SKM-1 (cell line): ENCODE measurements around the gene BCKDHB.
A peak's percentile ranks its signal among the peaks of the same experiment; 100 is the strongest.
"Not testable (repeated sequence)": the region's sequence is repeated elsewhere in the genome, so short reads cannot be mapped to it uniquely, and the experiment has no call there.

Experiments used
- DNase-seq: peaks from one replicate; lab custom pipeline; 2025; ENCODE audit not compliant: unreplicated experiment; lab: John Stamatoyannopoulos, UW

The BCKDHB gene

DNA sequence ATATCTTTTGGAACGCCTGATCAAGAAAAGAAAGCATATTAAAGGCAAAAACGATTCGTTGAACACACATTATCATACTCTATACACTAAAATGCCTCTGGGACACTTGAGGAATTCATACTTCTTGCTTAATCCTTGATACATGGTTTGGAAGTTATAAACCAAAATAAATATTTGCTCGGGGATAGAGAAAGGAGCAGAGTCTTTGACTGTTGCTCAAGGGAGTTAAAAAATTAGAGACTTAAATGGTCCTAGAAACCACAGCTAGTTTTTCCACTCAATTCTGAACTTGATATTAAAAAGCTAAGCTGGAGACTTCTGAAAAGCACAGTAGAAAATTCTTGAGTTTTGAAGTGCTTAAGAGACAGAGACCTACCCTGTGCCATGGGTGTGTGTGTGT is 98.9 kb downstream of the BCKDHB start:
- DNase-seq = no peak

DNA sequence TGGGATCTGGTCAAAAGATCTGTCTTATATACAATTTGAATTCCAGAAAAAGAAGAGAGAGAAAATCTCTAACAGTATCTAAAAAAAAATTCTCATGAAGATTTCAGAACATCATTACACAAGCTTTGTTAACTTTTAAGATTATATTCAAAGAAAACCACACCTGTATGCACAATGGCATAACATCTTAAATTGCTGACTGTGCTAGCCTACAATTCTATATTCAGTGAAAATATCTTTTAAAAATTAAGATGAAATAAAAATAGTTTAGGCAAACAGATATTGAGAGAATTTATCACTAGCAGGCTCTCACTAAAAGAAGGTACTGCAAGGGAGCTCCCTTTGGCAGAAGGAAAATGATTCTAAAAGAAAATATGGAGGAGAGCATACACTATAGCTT is 100.3 kb downstream of the BCKDHB start:
- DNase-seq = no peak

DNA sequence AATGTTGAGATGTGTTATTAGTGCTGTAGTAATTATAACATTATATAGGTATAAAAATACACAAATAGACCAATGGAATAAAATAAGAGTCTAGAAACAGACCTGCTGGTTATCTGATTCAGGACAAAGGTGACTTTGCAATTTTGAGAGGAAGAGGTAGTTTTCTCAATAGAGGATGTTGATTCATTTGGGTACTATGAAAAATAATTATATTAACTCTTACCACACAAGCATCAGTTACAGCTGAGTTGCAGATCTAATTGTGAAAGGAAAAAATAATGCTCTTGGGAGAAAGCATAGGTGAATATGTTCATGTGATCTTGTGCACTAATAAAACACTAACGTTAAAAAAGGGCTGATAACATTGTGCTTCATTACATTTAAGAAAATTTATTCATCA is 103.0 kb downstream of the BCKDHB start:
- no peak for DNase-seq

DNA sequence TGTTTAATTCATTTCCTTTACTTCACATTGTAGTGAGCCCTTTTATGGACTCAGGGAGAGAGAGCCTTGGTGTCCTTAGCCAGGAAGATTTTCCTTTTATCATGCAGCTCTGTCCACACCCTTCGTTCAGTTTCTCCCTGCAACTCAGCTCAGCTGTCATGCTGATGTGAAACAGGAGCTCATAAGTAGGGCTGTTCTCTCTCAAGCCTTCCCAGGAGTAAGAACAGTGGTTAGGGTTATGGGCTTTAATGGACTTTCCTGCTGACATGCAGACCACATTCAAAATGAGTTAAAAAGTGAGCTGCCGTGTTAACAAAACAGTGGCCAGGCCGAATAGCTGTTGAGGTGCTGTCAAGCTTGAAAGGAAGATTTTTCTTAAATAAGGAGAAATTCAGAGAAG is 104.1 kb downstream of the BCKDHB start:
- DNase-seq = no peak

DNA sequence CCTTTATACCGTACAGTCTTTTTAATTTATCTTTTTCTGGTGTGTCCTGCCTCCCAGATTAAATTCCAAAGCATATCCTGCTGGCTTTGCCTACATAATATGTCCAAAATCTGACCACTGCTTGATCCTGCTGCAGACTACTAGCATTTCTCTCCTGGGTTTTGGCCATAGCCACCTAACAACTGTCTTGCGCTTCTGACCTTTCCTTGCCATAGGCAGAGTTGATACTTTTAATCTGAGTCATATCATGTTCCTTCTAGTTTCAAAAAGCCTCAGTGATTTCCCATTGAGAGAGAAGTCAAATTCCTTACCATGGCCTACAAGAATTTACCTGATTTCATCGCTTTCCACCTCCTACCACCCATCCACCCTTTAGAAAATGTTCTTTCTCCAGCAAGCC is 104.8 kb downstream of the BCKDHB start:
- DNase-seq = no peak

DNA sequence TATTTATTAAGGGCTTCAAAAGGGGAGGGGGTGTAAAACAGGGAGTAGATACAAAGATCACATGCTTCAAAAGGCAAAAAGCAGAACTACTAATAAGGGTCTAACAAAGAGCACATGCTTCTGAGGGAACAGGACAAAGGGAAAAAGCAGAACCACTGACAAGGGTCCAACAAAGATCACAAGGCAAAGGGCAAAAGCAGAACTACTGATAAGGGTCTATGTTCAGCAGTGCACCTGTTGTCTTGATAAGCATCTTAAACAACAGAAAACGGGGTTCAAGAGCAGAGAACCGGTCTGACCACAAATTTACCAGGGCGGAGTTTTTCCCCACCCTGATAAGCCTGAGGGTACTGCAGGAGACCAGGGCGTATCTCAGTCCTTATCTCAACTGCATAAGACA is 105.4 kb downstream of the BCKDHB start:
- not testable (repeated sequence) for DNase-seq

DNA sequence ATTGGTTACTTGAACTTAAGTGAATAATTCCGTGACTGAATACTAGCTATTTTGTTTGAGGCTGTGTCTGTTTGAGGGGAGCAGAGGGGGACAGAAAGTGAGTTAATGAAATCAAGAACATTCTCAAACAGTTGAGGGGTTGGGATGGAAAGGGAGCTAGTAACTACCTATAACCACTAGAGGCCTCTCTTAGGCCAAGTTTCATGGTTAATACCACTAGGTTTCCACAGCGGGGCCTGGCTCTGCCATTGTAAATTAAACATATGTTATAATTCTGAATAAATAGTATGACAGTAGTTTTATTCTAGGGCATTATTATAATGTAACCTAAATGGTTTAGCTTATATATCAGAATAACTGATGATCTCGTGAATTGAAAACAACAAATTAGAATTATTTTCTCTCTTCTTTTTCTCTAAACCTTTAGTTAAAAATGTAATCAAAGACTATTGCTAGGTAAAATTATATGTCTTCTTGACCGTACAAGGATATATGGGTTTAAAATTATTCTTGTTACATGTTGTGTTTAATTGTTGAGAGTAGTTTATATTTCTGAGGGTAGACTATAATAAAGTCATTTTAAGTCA is 108.1 kb downstream of the BCKDHB start:
- peak; percentile 33 for DNase-seq

DNA sequence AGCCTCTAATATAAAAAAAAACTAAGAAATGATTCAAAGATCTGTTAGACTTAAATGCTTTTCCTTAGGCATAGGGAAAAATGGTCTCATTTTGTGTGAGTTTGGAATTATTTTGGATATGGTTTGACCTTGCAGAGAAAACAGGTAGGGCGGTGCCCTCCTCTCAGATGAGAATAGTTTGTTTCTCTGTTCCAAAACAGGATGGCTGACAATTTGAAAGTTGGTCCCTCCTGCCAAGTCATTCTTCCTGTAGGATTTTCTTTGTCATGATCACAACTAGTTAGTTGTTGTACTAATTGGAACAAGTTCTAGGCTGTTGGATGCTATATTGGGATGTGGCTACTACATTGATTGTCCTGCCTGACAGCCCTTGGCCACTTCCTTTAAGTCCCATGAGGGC is 108.6 kb downstream of the BCKDHB start:
- no peak for DNase-seq

DNA sequence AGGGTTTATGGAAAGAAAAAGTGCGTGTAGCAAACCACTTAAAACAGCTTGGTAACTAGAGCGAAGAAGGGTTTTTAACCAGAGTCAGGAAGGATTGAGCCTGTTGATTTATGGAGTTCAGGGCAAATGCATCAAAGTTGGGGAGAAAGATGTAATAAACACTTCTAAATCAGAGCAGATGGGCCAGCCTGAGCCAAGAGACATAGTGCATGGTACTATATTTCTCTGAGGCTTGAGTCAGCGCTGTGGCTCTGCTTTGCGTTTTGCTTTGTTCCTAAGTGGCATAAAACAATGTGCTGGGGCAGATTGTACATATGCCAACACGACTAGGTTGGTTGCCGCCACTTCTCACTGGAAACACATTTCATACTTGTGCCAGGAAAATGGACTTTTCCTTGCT is 111.3 kb downstream of the BCKDHB start:
- no peak for DNase-seq

DNA sequence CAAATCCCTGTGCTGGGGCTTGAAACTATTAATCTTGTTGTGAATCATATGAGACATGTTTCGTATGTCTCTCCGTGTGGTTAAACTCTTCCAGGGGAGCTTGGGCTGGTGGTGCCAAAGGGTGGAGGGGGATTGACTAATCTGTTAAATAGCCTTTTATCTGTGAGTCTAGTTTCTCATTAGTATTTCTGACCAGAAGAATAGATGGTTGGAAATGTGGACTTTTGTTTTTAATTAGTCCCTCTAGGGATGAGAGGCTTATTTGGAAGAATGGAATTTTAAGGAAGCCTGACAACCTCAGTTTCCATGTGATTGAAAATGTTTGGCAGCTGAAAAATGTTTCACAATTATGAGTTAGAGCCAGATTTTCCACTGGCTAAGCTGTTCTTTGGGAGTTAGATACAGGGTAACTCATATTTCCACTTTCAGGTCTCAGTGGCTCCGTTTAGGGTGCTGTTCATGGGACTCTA is 117.3 kb downstream of the BCKDHB start:
- no peak for DNase-seq

DNA sequence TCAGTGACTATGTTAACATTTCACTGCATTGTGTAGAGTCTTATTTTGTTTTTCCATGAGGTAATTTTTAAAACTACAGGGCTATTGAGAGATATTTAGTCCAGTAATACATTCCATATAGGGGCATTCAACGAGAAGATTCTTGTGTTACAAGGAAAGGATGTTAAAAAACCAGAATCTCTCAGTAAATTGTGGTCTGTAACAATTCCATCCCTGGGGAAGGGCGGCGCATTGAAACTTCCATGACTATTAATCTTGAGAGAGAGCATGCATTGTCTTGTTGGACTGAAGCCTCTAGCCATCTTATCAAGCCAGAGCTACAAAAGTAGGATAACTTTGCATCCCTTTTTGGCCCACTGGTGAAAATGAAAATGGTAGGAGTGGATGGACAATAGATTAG is 119.7 kb downstream of the BCKDHB start:
- DNase-seq = no peak

DNA sequence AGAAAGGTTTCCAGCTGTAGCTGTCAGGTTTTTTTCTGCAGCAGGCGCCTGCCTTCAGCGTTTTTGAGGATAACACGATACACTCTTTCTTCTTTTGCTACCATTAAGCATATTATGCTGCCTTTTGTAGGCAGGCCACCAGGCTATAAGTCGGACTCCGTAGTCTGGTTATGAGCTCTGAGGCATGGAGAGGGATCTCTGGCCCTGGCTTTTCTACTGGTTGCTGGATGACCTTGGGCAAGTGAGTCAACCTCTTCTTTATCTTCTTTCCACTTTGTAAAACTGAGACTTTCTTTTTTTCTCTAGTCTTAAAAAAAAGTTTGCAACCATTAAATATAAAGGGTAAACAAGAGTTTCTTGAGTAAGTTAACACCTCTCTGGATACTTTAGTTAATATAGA is 120.2 kb downstream of the BCKDHB start:
- no peak for DNase-seq

DNA sequence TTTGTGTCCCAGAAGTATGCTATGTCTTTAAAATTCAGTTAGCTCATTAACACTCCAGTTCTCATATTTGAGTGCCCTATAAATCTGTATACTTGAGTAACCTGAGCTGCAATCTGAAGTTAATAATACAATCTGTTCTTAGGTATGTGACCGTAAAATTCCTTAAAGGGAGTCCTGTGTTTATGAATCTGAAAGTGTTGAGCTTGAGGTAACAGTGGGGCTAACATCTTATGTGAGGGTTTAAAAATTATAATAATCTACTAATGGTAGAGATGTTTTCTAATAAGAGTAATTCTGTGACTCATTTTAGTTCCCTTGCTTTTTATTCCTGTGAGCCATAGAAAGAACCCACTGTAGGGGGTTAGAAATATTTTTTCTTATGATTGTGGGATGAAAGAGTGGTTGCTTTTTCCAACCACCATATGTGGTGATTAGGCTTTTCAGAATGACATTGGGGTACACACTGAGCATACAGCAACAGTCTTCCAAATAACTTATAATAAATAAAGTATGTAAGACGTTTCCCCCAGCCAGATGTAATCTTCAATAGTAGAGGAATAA is 121.2 kb downstream of the BCKDHB start:
- no peak for DNase-seq

DNA sequence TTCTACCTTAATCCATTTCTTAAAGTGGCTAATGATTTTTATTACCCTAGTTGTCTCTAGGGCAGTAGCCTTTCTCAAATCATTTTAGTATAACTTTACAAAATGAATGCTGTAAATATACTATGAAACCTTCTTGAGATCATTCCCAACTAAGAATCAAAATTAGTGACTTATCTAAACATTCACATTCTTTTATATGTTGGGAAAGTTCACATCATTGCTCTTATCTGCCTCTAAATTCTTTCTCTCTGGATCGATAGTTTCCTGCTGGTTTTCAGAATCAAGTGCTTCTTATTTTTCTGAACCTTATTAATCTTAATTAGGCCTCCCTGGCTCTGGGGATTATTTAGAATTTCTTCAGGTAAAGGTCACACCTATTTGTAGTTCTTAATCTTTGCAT is 126.8 kb downstream of the BCKDHB start:
- DNase-seq = no peak

DNA sequence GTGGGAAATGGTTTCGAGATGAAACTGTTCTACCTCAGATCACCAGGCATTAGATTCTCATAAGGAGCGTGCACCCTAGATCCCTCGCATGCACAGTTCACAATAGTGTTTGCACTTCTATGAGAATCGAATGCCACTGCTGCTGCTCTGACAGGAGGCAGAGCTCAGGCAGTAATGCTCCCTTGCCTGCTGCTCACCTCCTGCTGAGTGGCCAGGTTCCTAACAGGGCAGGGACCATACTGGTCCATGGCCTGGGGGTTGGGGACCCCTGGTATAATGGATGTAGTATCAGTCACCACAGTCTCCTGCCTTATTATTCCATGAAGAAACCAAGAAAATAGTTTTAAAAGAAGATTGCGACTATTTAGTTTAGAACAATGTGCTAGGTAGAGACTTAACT is 127.5 kb downstream of the BCKDHB start:
- no peak for DNase-seq

DNA sequence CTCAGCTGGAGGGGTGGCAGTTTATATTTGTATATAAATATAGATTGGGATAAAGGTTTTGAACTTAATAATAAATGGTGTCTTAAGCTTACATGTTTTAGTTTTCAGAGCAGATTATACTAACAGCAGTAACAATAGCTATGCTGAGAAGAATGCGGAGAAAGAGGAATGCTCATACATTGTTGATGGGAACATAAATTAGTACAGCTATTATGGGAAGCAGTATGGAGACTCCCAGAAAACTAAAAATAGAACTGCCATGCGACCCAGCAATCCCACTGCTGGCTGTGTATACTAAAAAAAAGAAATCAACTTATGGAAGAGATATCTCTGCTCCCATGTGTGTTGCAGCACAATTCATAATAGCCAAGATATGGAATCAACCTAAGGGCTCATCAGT is 127.9 kb downstream of the BCKDHB start:
- DNase-seq = no peak

DNA sequence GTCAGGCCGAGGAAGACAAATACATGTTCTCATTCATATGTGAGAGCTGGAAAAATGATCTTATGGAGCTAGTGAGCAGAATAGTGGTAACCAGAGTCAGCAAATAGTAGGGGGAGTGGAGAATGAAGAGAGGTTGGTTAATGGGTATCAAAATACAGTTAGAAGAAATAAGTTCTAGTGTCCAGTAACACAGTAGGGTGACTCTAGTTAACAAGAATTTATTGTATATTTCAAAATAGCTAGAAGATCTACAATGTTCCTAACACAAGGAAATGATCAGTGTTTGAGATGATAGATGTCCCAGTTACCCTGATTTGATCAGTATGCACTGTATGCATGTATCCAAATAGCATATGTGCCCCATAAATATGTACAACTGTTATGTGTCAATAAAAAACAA is 128.4 kb downstream of the BCKDHB start:
- DNase-seq = no peak

DNA sequence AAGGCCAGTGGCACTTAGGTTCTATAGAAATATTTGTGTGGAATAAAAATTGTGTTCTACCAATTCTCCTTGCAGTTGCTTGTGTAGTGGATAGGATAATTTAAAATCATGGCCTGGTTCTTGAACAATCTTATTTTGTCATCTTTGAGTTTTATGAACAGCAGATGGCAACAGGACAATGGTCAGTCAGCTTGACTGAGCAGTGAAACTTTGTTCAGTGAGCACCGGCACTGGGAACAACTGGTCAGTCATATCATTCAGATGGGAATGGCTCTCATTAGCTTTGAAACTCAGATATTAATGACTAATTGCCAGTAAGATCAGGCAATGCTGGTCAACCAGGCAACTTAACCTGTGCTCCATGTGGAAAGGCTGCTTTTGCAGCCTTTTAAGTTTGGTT is 129.2 kb downstream of the BCKDHB start:
- DNase-seq = no peak

DNA sequence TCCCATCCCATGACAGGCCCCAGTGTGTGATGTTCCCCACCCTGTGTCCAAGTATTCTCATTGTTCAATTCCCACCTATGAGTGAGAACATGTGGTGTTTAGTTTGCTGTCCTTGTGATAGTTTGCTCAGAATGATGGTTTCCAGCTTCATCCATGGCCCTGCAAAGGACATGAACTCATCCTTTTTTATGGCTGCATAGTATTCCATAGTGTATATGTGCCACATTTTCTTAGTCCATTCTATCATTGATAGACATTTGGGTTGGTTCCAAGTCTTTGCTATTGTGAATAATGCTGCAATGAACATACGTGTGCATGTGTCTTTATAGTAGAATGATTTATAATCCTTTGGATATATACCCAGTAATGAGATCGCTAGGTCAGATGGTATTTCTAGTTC is 132.3 kb downstream of the BCKDHB start:
- not testable (repeated sequence) for DNase-seq

DNA sequence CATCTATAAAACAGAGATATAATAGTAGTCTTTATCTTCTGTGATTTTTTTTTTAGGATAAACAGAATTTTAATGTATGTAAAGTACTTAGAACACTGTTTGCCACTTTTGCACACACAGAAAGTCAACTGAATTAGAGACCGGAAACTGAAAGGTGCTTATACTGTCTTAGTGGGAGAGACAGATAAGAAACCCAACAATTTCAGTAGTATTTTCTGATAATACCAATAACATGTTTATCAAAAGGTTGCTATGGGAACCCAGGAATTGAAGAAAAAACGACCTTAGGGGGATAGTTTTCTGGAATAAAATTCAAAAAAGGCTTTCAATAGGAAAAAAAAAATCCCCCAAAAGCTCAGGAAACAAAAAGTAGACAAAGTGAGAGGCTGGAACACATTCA is 138.6 kb downstream of the BCKDHB start:
- no peak for DNase-seq

DNA sequence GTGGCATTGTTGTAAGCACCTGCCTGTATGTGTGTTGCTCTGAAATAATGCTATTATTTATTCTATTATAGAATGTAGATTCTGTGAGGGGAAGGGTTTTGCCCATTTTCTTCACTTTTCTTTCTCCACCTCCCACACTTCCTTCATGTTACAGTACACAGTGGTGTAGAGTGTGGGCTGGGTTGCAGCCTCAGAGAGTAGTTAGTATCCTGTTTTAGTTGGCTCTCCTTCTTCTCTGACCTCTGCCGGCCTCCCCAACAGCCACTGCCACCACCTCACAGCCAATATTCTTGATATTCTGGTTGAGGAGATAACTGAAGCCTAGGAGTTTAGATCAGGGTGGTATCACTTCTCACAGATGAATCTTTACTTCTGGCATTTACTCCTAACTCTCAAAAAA is 143.4 kb downstream of the BCKDHB start:
- no peak for DNase-seq

DNA sequence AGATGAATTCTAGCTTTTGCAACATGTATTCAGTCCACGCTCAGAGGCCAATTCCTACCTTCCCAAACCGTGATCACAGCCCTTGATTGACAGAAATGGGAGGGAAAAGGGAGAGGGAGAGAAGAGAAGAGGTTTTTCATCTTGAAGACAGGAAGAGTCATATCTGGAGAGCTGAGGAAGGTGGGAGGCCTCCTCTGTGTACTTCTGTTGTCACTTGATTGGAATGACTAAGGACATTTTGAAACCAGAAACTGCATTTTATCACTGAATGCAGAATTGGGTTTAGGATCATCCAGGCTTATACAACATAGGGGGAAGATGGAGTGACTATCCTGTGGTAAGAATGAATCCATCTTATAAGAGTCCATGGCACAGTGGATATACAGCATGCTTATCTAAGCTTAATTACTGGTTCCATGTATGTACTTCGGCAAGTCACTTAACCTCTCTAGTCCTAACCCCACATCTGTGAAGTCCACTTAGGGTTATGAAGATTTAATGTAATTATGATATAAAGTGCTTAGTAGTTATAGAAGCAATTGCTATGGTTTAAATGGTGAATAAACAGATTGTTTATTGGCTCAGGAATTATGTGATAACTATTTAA is 144.0 kb downstream of the BCKDHB start:
- no peak for DNase-seq

DNA sequence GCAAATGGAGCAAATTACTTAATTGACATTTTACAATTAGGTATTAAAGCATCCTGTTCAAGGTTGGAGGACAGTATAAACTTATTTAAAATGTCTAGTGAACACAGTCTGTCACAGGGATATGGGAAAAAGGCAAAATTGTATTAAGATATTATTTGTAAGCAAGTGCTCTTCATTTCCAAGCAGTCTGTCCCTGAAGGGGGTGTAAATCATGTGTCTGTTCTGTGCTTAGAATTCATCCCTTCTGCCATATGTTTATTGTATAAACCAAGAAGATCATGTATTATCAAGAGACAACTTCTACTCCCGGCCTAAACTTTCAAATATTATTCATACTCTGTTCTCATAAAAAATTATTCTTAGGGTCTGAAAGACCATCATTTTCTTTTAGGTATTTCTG is 144.8 kb downstream of the BCKDHB start:
- DNase-seq = no peak
